Activated T-cell treated with anti-CD3 and anti-CD28 coated beads, Interleukin-2, amount 50 U/mL, for 4 hours (primary cell): ENCODE measurements around the gene SMIM20. TPM values are rescaled to one million over a fixed set of nuclear protein-coding genes. Genes with fewer than 3 reads are reported as not detected.
"Not testable (repeated sequence)": the region's sequence is repeated elsewhere in the genome, so short reads cannot be mapped to it uniquely, and the experiment has no call there.

Source experiments
- ATAC-seq, 2 donors: fragments of 200-7000 bp; cut with Tn5 transposase; one replicate each; pipeline ENCODE4 v1.10.0; 2021
- DNase-seq: peaks from one replicate; pipeline ENCODE4 v3.0.0-alpha.2; 2020
- H3K27me3 Mint-ChIP-seq: one replicate; pipeline ENCODE4 v1.8.0; 2021; ENCODE audit warnings: low read depth, mixed read lengths
- H3K36me3 Mint-ChIP-seq: one replicate; pipeline ENCODE4 v1.8.0; 2022; ENCODE audit warnings: mixed read lengths; ENCODE audit not compliant: insufficient read depth
- H3K4me1 Mint-ChIP-seq: one replicate; pipeline ENCODE4 v1.8.0; 2021; ENCODE audit warnings: low read depth, mixed read lengths
- H3K4me3 Mint-ChIP-seq: one replicate; pipeline ENCODE4 v1.8.0; 2021; ENCODE audit warnings: mild to moderate bottlenecking, moderate library complexity, mixed read lengths
- H3K9me3 Mint-ChIP-seq: one replicate; pipeline ENCODE4 v1.8.0; 2021; ENCODE audit warnings: mixed read lengths
- total RNA-seq, 3 donors: library from RNA; stranded (reverse); gene quantifications; one replicate each; pipeline ENCODE4 v1.2.1, GENCODE V29; 2021

Gene SMIM20
- total RNA-seq, 3 donors from 2014 or later, result 18.9 to 22.7 (median 19.5) TPM

DNA sequence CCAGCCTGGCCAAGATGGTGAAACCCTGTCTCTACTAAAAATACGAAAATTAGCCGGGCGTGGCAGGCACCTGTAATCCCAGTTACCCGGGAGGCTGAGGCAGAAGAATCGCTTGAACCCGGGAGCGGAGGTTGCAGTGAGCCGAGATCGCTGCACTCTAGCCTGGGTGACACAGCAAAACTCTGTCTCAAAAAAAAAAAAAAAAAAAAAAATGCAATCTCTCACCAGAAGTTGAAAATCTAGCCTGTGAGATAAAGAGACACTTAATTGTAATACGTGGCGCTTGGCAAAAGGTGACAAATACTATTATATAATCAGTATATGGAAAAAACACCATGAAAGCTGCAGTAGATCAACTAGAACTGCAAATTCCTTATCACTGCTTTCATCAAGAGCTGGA lies 7.9 kb upstream of the SMIM20 start:
- not testable (repeated sequence) for ATAC-seq, H3K27me3 Mint-ChIP-seq, DNase-seq

DNA sequence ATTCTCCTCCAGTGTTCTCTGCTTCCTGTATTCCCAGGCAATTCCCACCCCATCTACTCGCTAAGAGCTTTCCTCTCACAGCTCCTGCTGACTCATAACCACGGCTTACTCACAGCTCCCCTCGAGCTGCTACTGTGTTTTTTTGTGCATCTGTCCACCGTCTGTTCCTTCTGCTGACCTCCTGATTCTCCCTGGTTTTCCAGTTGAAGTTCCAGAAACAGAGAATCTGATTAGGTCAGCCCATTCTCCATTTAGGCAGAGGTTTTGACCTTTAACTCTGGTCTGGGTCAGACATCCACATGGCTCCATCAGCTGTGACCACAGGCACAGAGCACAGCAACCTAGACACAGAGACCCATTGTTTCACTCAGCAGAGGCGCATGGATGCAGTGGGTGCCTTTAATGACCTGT lies 5.5 kb upstream of the SMIM20 start:
- DNase-seq (no peak), ATAC-seq (no peak)
- no peak overlapping the region for H3K4me3 Mint-ChIP-seq
- no peaks in the 10 kb centered on the region for H3K36me3 Mint-ChIP-seq
- no peaks in the 10 kb centered on the region for H3K27me3 Mint-ChIP-seq
- peaks cover 7% of the 10 kb centered on the region for H3K9me3 Mint-ChIP-seq
- H3K4me1 Mint-ChIP-seq, result peaks cover 8% of the 10 kb centered on the region

More for the DNA sequence above, 7.9 kb upstream of the SMIM20 start:
- H3K4me3 Mint-ChIP-seq, H3K36me3 Mint-ChIP-seq, H3K9me3 Mint-ChIP-seq, H3K4me1 Mint-ChIP-seq: not testable (repeated sequence)

DNA sequence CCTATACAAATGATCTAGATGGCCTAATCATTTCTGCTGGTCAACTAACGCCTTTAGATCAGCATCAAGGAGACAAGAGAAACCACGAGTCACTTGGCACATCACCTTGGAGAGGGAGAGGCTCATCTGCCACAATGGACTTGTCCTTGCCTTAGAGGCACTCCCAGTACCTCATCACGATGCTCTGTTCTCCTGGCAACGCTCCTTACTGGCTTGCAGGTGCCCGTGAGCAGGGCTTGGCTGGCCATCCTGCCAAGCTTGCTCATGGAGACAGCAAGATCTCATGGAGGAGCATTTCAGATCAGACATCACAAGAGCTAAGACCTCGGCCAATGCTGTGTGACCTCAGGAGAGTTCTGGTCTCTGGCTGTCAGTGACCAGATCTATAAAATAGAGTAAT lies 2.7 kb upstream of the SMIM20 start:
- H3K4me3 Mint-ChIP-seq, result no peak overlapping the region
- ATAC-seq (no peak), DNase-seq (no peak)
- H3K4me1 Mint-ChIP-seq, result peaks cover 21% of the 10 kb centered on the region
- no peaks in the 10 kb centered on the region for H3K36me3 Mint-ChIP-seq
- no peaks in the 10 kb centered on the region for H3K27me3 Mint-ChIP-seq
- peaks cover 7% of the 10 kb centered on the region for H3K9me3 Mint-ChIP-seq

DNA sequence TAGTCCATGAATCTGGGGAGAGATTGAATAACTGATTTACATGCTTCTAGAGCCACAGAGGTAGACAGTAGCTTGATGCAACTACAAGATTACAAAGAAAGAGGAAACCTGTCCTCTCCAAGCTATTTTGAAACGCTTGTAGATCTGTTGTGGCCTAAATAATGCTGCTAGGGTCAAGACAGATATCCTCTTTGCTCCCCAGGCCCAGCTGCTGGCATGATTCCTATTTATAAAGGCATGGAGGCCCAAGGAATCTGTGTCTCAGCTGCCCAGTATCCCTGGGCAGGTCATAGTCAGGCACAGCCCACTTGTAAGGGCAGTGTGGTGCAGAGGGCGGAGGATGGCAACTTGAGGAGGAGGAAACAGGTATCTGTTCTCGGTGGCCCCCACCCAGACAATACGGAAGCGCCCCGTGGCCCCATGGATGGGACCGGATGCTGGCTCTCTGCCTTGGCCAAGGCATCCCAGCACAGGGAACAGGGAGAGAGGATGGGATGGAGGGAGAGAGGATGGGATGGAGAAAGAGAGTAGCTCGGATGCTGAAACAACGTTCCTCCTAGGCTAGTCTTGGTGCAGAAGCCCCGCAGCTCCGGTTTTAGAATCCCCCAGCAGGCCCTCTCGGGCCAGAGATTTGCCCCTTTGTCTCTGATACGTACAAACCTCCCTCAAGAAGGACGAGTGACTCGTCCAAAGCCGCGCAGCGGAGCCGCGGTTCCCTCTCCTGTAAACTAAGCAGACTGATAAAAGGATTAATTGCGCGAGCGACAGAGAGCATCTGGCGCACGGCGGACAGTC lies 767 bp upstream of the SMIM20 start:
- ATAC-seq (peak; percentile 10 to 18), DNase-seq (peak; percentile 21)
- no peaks in the 10 kb centered on the region for H3K27me3 Mint-ChIP-seq
- peaks cover 21% of the 10 kb centered on the region for H3K4me1 Mint-ChIP-seq
- peak overlapping the region; percentile 95 for H3K4me3 Mint-ChIP-seq
- H3K36me3 Mint-ChIP-seq, result no peaks in the 10 kb centered on the region
- H3K9me3 Mint-ChIP-seq, result peaks cover 7% of the 10 kb centered on the region

DNA sequence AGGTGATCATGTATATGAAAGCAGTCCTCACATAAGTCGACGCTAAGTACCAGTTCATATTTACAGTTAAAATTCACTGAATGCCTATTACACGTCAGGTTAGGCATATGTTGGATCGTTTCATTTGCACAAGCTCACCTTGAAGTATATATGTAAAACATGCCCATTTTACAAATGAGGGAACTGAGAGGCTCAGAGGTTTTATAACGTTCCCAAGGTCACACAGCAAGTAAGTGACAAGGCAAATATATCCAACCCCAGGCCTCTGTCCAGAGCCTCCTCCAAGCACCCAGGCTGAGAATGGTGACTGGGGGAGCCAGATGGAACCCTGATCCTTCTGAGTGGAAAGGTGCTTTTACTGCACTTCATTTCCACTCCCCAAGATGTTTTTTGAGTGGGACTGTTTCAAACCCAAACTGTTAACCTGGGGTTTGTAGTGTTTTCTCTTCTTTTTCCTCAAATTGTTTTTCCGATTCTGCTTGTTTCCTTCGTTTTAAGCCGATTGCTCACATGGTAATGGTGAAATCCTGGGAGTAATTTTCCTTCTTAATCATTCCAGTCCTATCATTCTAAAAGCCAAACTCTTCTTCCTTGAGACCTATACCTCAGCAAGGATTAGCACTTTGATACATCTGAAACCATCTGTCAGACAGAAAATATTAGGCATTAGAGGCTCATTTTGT lies 791 bp downstream of the SMIM20 start:
- Mint-ChIP-seq H3K27me3 (no peaks in the 10 kb centered on the region), H3K36me3 (peaks cover 3% of the 10 kb centered on the region), H3K9me3 (no peaks in the 10 kb centered on the region), H3K4me3 (peak overlapping the region; percentile 95), H3K4me1 (peaks cover 21% of the 10 kb centered on the region)
- ATAC-seq, result no peak
- DNase-seq, result no peak

DNA sequence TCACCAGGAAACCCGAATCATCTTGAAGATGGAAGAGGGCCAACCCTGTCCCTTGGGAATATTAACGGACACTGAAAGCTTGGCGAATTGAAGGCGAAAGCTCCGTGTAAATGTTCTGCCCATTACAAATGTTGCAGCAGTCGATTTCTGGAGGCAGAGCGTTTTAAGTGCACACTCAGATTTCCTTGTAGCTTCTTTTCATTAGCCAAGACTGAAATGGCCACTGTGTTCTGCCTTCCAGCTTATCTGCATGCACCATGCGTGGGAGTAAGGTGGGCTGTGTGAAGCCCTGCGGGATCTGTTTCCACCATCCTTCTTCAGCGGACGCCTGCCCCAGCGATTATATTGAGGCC lies 1.3 kb downstream of the SMIM20 start:
- Mint-ChIP-seq H3K36me3 (peaks cover 5% of the 10 kb centered on the region), H3K4me1 (peaks cover 21% of the 10 kb centered on the region), H3K4me3 (peak overlapping the region; percentile 95), H3K27me3 (no peaks in the 10 kb centered on the region), H3K9me3 (no peaks in the 10 kb centered on the region)
- no peak for ATAC-seq
- DNase-seq, result no peak

DNA sequence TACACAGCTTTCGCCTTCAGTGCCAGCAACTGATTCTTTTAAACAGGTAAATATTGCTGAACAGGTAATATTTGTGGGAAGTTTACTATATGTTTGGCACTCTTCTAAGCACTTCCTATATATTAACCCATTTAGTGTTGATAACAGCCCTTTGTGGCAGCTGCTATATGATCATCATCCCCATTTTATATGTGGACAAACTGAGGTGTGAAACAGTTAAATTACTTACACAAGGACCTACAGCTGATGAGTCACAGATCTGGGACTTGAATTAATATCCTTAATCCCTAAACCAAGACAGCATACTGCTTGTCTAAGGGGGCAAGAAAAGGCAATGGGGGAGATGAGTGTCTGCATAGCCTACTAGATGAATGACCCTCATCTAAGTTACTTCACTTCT lies 2.9 kb downstream of the SMIM20 start:
- Mint-ChIP-seq H3K9me3 (no peaks in the 10 kb centered on the region), H3K4me1 (peaks cover 21% of the 10 kb centered on the region), H3K4me3 (no peak overlapping the region), H3K27me3 (no peaks in the 10 kb centered on the region), H3K36me3 (peaks cover 10% of the 10 kb centered on the region)
- no peak for DNase-seq
- ATAC-seq, result no peak

DNA sequence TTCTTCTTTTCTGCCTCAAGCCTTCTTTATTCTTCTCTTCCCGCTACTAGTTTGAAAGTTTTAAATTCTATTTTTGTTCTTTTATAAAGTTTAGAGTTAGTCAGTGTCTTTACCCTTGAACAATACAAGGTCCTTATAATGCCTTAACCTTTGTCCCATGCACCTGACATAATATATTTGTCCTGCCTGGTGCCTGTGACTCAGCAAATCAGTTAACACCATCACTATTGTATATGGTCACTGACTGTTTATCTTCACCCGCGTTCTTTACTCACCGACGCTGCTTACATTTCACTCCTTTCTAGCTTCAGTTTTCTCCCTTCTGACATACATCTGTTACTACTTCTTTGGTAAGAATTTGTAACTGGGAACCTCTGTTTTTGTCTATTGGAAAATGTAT lies 5.7 kb downstream of the SMIM20 start:
- DNase-seq (no peak), ATAC-seq (no peak)
- H3K4me1 Mint-ChIP-seq, result peaks cover 6% of the 10 kb centered on the region
- H3K9me3 Mint-ChIP-seq, result no peaks in the 10 kb centered on the region
- H3K36me3 Mint-ChIP-seq, result peaks cover 12% of the 10 kb centered on the region
- H3K4me3 Mint-ChIP-seq, result no peak overlapping the region
- no peaks in the 10 kb centered on the region for H3K27me3 Mint-ChIP-seq

DNA sequence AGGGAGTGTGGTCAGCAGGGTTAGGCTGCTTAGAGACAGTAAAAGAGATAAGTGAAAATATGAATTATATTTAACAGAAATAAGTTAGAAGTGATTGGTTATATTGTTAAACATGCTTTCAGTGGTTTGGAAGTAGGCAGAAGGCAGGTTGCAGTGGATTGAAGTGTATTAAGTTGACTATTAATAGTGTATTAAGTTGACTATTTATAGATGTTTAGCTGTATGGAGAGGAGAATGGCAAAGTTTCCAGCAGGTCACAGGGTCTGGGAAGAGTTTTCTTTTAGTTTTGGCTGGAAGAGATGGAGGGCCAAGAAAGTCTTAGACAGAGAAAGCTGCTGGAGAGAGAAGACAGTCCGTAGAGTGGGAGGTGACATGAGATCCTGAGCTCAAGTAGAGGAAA lies 7.9 kb downstream of the SMIM20 start:
- no peak overlapping the region for H3K4me3 Mint-ChIP-seq
- no peaks in the 10 kb centered on the region for H3K9me3 Mint-ChIP-seq
- no peak for DNase-seq
- no peak for ATAC-seq
- H3K27me3 Mint-ChIP-seq, result no peaks in the 10 kb centered on the region
- H3K36me3 Mint-ChIP-seq, result peaks cover 12% of the 10 kb centered on the region
- no peaks in the 10 kb centered on the region for H3K4me1 Mint-ChIP-seq

DNA sequence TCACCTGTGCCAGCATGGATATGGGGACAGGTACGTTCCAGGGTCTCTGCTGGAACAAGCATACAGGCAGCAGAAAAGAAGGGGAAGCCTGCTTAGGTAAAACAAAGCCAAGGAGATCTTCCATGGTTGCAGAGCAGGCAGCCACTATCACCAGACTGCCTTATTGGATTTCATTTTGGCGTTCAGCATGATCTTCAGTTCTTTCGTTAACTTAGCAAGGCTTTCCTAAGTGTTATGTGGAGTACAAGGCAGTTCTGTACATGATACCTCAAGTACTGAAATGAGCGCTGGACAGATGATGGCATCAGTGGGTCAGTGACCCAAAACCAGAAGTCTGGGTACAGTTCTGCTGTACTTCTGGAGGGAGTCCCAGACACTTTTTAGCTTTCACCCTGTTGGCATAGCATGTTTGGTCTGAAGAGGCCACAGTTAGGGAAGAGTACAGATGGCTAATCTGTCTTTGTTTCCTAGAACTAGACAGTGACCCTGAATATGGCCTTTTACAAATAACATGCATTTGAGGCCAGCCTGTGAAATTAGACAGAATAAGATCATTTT lies 8.9 kb downstream of the SMIM20 start:
- ATAC-seq (no peak), DNase-seq (no peak)
- no peak overlapping the region for H3K4me3 Mint-ChIP-seq
- no peaks in the 10 kb centered on the region for H3K27me3 Mint-ChIP-seq
- no peaks in the 10 kb centered on the region for H3K9me3 Mint-ChIP-seq
- peaks cover 12% of the 10 kb centered on the region for H3K36me3 Mint-ChIP-seq
- H3K4me1 Mint-ChIP-seq, result no peaks in the 10 kb centered on the region

DNA sequence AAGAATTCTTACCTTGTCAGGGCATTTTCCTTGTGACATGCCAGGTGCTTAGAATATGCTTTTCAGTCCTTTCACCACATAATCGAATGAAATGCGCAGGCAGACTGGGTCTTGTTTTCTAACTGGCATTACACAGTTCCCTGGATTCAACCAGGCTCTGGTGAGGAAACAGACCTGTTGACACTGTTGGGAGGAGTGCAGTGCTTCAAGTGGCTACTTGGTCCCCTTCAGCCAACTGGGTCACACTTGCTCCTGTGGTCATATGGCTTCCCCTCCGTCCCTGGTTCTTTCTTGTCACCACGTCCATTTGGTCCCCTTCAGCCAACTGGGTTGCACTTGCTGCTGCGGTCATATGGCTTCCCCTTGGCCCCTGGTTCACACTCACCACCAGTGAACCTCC lies 9.7 kb downstream of the SMIM20 start:
- Mint-ChIP-seq H3K4me3 (no peak overlapping the region), H3K36me3 (peaks cover 12% of the 10 kb centered on the region), H3K4me1 (no peaks in the 10 kb centered on the region), H3K27me3 (no peaks in the 10 kb centered on the region), H3K9me3 (no peaks in the 10 kb centered on the region)
- no peak for ATAC-seq
- DNase-seq, result no peak

DNA sequence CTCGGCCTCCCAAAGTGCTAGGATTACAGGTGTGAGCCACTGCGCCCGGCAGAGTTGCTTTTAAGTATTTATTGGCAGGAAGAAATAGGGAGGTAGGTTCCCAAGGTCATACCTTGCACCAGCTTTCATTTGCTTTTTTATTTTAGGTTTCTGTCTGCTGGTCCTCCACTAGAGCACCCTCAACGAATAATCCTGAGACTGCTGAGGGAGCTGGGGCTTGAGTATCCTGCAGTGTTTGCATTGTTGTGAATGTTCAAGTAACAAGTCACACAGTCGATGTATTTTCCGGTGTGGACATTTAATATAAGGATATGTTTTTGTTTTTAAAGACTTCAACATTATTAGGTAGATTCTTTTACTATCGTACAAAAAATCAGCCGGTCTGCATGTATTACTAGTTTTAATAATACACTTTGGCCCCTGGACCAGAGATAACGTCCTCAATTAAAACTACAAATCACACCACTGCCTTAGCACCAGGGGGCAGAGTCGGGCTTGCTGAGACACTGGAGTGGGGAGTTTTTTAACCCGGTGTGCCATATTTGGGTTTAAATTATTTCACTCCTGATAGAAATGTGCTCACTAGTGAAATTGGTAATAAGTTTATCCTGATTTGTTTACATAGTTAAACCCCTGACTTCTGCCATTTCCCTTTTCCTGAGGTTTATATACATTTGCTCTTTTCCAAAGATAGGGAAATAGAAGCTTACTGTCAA lies 11.6 kb downstream of the SMIM20 start:
- ATAC-seq (no peak), DNase-seq (no peak)
- peaks cover 19% of the 10 kb centered on the region for H3K36me3 Mint-ChIP-seq
- no peak overlapping the region for H3K4me3 Mint-ChIP-seq
- no peaks in the 10 kb centered on the region for H3K9me3 Mint-ChIP-seq
- no peaks in the 10 kb centered on the region for H3K4me1 Mint-ChIP-seq
- no peaks in the 10 kb centered on the region for H3K27me3 Mint-ChIP-seq

DNA sequence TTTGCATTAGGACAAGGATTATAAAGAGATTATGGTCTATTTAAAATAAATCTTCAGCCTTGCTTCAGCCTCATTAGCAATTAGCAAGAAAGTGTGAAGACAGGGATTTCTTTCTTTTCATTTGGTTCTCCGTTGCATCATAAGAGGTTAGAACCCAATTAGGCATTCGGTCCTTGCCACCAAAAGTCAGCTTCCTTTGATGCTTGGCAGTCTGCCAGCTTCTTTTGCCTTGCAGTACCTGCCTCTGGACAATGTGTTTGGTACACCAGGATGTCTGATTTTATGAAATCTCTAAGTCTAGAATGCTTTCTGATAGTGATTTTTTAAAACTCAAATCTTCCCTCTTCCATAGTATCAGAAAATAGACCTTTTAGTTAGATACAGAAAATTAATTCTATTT lies 12.4 kb downstream of the SMIM20 start:
- Mint-ChIP-seq H3K4me1 (no peaks in the 10 kb centered on the region), H3K4me3 (no peak overlapping the region), H3K9me3 (no peaks in the 10 kb centered on the region), H3K27me3 (no peaks in the 10 kb centered on the region), H3K36me3 (peaks cover 14% of the 10 kb centered on the region)
- no peak for DNase-seq
- ATAC-seq, result no peak

DNA sequence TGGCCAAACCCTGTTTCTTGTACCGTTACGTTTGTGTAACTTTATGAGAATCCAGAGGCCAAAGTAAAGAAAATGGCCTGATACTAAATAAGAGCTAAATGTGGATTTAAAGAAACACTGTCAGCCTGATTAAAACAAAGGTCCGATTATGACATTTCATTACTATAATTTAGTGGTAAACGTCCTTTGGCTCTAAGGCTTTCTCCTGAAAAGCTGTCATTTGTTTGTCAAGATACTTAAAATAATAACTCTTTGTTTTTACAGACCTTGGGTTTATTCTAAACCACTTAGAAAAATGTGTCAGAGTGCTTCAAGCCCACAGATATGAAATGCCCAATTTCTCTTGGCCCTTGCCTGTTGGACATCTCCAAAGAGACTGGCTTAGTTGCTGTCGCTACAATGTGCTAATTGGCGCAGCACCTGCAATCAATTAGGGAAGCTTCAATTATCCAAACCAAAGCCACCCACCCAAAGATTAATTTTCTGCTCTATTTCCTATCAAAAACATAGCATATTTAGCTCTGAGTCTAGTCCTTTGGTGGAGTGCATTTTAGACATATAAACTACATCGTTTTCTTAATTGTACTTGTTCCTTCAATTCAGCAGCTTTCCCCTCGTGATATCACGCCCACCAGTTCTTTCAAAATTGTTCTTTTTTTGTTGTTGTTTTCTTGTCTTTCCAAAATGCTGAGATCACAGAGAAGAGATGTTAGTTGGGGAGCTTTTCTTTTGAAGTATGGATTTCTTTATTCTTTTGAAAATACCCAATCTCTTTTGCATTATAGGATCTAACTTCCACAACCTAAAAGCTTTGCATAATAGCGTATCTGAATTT lies 13.6 kb downstream of the SMIM20 start:
- no peaks in the 10 kb centered on the region for H3K9me3 Mint-ChIP-seq
- no peak for DNase-seq
- ATAC-seq, result no peak
- H3K4me3 Mint-ChIP-seq, result no peak overlapping the region
- H3K4me1 Mint-ChIP-seq, result no peaks in the 10 kb centered on the region
- H3K27me3 Mint-ChIP-seq, result no peaks in the 10 kb centered on the region
- H3K36me3 Mint-ChIP-seq, result peaks cover 14% of the 10 kb centered on the region
